Stomach smooth muscle (tissue), 2 donors: ENCODE results near the gene SPDYE6.
"Not testable (repeated sequence)": the region's sequence is repeated elsewhere in the genome, so short reads cannot be mapped to it uniquely, and the experiment has no call there.

Source experiments
- H3K27ac ChIP-seq: one replicate; pipeline ENCODE4 v1.7.0; 2013; ENCODE audit warnings: mild to moderate bottlenecking, low read length, inconsistent platforms
- H3K27me3 ChIP-seq, 2 donors: one replicate each; pipeline ENCODE4 v1.7.0; 2013; ENCODE audit warnings: low read length in 2 of 2; ENCODE audit not compliant: insufficient read depth in 2 of 2, control insufficient read depth in 1 of 2
- H3K36me3 ChIP-seq, 2 donors: one replicate each; pipeline ENCODE4 v1.7.0; 2013; ENCODE audit warnings: low read length in 2 of 2; ENCODE audit not compliant: control insufficient read depth in 2 of 2, insufficient read depth in 2 of 2
- H3K4me1 ChIP-seq: one replicate; pipeline ENCODE4 v1.7.0; 2013; ENCODE audit warnings: low read length; ENCODE audit not compliant: control insufficient read depth, insufficient read depth
- H3K4me3 ChIP-seq, 2 donors: one replicate each; pipeline ENCODE4 v1.7.0; 2013; ENCODE audit warnings: low read length in 2 of 2
- H3K9ac ChIP-seq, 2 donors: one replicate each; pipeline ENCODE4 v1.7.0; 2013; ENCODE audit warnings: low read length in 2 of 2, mild to moderate bottlenecking in 1 of 2
- H3K9me3 ChIP-seq, 2 donors: one replicate each; pipeline ENCODE4 v1.7.0; 2013; ENCODE audit warnings: low read length in 2 of 2; ENCODE audit not compliant: control insufficient read depth in 2 of 2
- donor health status: healthy.
- donor health status: Pancreatic carcinoma.

Gene SPDYE6

DNA sequence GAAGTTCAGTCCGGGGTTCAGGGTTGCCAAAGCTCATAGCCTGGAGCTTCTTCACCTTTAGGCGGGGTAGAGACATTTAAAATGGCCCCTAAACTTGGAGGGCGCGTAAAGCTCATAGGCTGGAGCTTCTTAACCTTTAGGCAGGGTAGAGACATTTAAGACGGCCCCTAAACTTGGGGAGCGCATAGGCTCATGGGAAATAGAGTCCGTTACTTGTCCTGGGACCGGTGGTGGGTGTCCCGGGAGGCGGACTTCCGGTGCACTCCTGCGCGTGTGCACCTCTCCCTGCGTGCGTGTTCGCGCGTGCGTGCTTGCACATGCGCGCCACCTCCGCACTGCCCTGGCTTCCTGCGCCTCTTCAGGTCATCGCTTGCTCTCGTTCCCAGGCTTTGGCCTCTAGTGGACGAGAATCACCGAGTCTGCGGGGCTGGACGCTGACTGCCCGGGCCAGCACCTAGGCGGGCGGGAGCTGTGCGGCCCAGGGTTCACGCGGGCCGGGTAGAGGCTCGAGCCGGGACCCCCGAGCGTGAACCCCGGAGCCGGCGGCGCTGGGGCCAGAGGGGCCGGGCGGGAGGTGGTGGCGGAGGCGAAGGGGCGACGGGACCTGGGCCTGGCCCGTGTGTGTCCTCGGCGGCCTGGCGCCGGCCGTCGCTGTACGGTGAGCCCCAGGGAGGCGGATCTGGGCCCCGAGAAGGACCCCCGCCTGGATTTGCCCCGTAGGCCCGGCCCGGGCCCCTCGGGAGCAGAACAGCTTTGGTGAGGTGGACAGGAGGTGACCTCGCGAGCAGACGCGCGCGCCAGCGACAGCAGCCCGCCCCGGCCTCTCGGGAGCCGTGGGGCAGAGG, 7.5 kb upstream of the SPDYE6 start:
- not testable (repeated sequence) for H3K4me1 ChIP-seq, H3K9me3 ChIP-seq, H3K27me3 ChIP-seq, H3K36me3 ChIP-seq
- Histone ChIP-seq H3K9ac (peak overlapping the region; percentile 51 to 70), H3K27ac (peak overlapping the region; percentile 46), H3K4me3 (peak overlapping the region; percentile 57 to 75)

DNA sequence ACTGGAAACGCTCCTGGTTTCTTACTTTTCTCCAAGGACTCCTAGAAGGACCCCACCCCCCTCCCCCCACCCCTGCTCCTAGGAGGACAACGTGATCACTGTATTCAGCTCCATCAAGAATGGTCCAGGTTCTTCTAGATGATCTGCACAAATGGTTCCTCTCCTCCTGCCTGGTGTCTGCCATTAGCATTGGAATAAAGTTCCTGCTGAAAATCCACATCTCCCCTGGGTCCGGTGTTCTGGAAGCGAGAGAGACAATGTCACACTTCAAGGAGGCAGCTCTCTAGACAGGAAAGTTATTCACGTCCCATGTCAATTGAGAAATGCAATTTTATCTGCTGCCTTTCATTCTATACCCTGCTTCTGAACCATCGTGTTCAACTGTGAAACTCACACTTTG, 9.3 kb downstream of the SPDYE6 start:
- H3K9ac ChIP-seq, H3K27ac ChIP-seq, H3K27me3 ChIP-seq, H3K4me3 ChIP-seq, H3K4me1 ChIP-seq, H3K9me3 ChIP-seq, H3K36me3 ChIP-seq: not testable (repeated sequence)

DNA sequence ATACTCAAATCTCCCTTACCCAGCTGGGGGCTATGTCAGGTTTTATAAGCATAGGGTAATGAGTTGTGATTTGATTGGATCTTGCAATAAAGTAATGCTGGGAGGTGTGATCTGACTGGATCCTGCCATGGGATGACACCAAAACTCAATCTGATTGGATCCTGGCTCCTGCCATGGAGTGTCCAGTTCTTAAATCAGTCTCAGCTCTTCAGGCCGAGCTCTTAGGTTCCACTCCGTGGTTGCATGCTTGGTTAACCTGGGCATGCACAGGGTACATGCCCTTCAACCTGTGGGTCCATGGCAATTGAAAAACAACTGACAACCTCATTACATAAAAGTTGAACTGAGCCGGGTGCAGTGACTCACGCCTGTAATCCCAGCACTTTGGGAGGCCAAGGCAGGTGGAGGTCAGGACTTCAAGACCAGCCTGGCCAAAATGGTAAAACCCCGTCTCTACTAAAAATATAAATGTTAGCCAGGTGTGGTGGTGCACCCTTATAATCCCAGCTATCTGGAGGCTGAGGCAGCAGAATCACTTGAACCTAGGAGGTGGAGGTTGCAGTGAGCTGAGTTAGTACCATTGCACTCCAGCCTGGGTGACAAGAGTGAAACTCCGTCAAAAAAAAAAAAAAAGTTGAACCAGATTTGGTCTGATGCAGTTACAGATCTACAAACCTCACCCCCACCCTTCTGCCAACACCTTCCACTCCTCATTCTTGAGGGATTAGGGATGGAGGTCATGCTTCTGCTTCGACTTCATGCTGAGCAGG, 15.5 kb downstream of the SPDYE6 start:
- H3K9ac ChIP-seq, H3K9me3 ChIP-seq, H3K4me3 ChIP-seq, H3K4me1 ChIP-seq, H3K27me3 ChIP-seq, H3K27ac ChIP-seq, H3K36me3 ChIP-seq: not testable (repeated sequence)

DNA sequence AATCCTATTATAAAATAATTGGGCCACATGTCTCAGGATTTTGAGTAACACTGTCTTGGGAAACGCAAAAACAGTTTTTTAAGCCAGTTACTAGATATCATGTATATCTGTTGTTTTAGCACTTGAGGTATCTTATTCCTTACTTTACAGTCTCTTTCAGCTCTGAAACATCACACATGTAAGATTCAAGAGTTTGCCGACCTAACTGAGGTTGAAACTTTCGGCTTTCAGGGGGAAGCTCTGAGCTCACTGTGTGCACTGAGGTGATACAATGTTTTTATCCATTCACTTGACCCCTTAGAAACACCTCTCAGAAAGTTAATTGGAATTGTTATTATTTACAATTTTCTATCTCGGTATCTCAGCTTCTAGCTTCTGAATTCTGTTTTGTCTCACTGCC, 18.8 kb downstream of the SPDYE6 start:
- H3K27ac ChIP-seq, H3K9me3 ChIP-seq, H3K9ac ChIP-seq, H3K36me3 ChIP-seq, H3K27me3 ChIP-seq, H3K4me1 ChIP-seq, H3K4me3 ChIP-seq: not testable (repeated sequence)

DNA sequence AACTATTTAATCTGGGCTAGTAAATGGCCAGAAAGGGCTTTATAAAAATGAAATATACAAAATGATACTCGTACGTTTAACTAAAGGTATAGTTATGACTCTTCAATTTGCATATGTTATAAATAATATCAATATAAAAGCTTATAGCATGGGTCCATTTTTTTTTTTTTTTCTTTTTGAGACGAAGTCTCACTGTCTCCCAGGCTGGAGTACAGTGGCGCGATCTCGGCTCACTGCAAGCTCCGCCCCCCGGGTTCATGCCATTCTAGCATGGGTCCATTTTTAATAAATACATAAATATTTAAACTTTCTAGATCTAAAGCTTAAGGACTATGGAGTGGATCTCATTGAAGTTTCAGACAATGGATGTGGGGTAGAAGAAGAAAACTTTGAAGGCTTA, 19.2 kb downstream of the SPDYE6 start:
- H3K9me3 ChIP-seq, H3K4me1 ChIP-seq, H3K27ac ChIP-seq: not testable (repeated sequence)

DNA sequence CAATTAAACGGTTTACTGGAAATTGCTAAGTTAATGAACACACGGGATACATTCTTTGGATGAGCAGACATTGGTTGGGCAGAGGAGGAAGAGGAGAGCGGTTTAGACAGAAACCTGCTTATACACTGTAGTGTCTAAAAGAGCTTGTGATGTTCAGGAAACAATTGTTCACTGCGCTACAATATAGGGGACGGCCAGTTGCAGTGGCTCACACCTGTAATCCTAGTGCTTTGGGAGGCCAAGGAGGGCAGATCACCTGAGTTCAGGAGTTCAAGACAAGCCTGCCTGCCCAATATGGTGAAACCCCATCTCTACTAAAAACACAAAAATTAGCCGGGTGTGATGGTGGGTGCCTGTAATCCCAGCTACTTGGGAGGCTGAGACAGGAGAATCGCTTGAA, 20.7 kb downstream of the SPDYE6 start:
- H3K27ac ChIP-seq, H3K4me1 ChIP-seq, H3K36me3 ChIP-seq, H3K9ac ChIP-seq, H3K4me3 ChIP-seq, H3K27me3 ChIP-seq, H3K9me3 ChIP-seq: not testable (repeated sequence)

More for the DNA sequence above, 19.2 kb downstream of the SPDYE6 start:
- H3K9ac ChIP-seq, H3K36me3 ChIP-seq, H3K4me3 ChIP-seq, H3K27me3 ChIP-seq: not testable (repeated sequence)

DNA sequence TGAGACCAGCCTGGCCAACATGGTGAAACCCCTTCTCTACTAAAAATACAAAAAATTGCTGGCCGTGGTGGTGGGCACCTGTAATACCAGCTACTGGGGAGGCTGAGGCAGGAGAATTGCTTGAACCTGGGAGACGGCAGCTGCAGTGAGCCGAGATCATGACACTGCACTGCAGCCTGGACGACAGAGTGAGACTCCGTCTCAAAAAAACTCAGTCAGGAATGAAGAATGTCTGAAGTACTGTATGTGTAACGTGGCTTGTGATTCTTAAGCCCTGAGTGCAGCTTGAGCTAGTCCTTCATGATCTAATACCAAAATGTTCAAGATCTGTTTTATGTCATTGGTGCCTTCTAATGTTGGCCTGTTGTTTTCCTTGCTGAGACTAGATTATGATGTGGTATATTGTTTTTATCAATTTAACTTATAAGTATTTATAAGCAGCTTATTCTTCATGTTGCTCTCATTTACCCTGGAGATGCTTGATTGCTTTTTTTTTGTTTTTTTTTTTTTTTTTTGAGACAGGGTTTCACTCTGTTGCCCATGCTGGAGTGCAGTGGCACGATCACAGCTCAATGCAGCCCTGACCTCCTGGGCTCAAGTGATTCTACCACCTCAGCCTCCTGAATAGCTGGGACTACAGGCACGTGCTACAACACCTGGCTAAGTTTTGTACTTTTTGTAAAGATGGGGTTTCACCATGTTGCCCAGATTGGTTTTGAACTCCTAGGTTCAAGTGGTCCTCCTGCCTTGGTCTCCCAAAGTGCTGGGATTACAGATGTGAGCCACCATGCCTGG, 25.4 kb downstream of the SPDYE6 start:
- not testable (repeated sequence) for H3K27ac ChIP-seq, H3K9me3 ChIP-seq, H3K9ac ChIP-seq, H3K4me3 ChIP-seq, H3K4me1 ChIP-seq, H3K36me3 ChIP-seq, H3K27me3 ChIP-seq

DNA sequence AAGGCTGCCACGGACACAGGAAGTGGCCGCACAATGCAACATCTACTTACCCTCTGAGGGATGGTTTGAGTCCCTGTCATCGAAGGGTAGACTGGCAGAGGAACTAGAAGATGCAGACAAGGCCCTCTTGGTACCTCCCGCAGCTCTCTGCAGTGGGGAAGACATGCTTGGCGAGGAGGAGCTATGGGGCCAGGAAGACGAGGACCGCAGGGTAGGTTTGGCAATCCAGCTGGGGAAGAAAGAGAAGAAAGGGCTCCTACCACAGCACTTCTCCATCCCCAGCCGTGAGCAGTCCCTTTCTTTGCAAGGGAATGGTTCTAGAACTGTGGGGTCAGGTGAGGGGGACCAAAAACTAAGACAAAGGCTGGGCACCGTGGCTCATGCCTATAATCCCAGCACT, 26.9 kb downstream of the SPDYE6 start:
- H3K4me1 ChIP-seq, H3K27me3 ChIP-seq, H3K4me3 ChIP-seq, H3K9me3 ChIP-seq, H3K9ac ChIP-seq, H3K36me3 ChIP-seq, H3K27ac ChIP-seq: not testable (repeated sequence)

DNA sequence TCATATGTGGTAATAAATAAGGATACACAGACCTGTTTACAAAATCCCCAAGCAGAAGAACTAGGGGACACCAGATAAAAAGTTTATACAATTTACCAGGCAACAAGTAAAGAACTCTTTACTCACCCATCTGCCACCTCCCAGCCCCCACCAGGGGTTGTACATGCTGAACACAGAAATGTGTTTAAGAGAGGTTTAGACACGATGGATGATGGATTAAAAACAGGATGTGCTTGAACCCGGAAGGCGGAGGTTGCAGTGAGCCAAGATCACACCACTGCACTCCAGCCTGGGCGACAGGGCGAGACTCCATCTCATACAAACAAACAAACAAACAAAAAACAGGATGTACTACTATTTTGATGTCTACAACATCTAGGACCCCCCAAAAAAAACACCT, 27.4 kb downstream of the SPDYE6 start:
- H3K9me3 ChIP-seq, H3K36me3 ChIP-seq, H3K4me3 ChIP-seq, H3K9ac ChIP-seq, H3K27ac ChIP-seq, H3K4me1 ChIP-seq, H3K27me3 ChIP-seq: not testable (repeated sequence)

DNA sequence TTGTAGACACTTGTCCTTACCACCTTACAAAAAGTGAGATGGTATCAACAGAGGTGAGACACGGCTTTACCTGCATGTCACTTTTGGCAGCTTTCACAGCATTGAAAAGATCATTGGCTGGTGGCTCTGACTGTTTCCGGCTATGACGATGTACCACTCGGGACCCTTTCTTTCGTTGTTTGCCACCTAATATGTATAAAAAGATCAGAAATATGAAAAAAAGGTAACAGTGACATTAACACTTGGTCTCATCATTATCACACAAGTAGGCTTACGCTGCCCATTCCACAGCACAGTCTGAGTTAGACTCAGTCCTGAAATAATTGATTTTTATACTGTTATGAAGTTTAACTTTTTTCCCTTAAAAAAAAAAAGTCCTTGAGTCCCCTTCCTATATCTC, 29.1 kb downstream of the SPDYE6 start:
- not testable (repeated sequence) for H3K4me3 ChIP-seq, H3K27ac ChIP-seq, H3K9me3 ChIP-seq, H3K36me3 ChIP-seq, H3K9ac ChIP-seq, H3K4me1 ChIP-seq
- H3K27me3 ChIP-seq = peaks cover 0 to 13% of the 10 kb centered on the region in 2 donors
